ENCODE results near the gene MEF2C. TPM values are rescaled to one million over a fixed set of nuclear protein-coding genes. Genes with fewer than 3 reads are reported as not detected.

The MEF2C gene
- total RNA-seq, 3 donors from 2014 or later (not counting 1 experiment from before 2014, with no cell fraction given), result 9.2 to 22.0 (median 18.3) TPM

GRCh38 chr5:88778736-88779135 is 104.2 kb downstream of the MEF2C start:
- Mint-ChIP-seq H3K27me3 (ENCODE audit: low read depth in 2 of 2) (no peaks in the 10 kb centered on the region), H3K4me3 (no peak overlapping the region), H3K27ac (no peak overlapping the region), H3K4me1 (peaks cover 7 to 14% of the 10 kb centered on the region in 2 donors), H3K9me3 (no peaks in the 10 kb centered on the region), H3K36me3 (no peaks in the 10 kb centered on the region)
- Histone ChIP-seq H3K27ac (ENCODE audit: low read length) (no peak overlapping the region), H3K36me3 (ENCODE audit: control insufficient read depth, insufficient read depth, low read length) (no peaks in the 10 kb centered on the region), H3K4me1 (ENCODE audit: control insufficient read depth, insufficient read depth, low read length) (no peaks in the 10 kb centered on the region), H3K9me3 (ENCODE audit: control insufficient read depth, insufficient read depth, low read length) (no peaks in the 10 kb centered on the region), H3K4me3 (ENCODE audit: low read length) (no peak overlapping the region), H3K27me3 (ENCODE audit: control insufficient read depth, insufficient read depth, low read length) (no peaks in the 10 kb centered on the region)
- ATAC-seq (peak; percentile 56 to 68 (median 64)), DNase-seq (peak in 1 of 2 donors; percentile 17)
- 22% methylated on average over 2 of the region's 5 CpGs for WGBS (ENCODE audit: insufficient coverage)
- no peak for TF ChIP-seq CTCF (IDR thresholded peaks at IDR 0.05)
- intact Hi-C loops (cut with micrococcal nuclease), result no loop called here

DNA sequence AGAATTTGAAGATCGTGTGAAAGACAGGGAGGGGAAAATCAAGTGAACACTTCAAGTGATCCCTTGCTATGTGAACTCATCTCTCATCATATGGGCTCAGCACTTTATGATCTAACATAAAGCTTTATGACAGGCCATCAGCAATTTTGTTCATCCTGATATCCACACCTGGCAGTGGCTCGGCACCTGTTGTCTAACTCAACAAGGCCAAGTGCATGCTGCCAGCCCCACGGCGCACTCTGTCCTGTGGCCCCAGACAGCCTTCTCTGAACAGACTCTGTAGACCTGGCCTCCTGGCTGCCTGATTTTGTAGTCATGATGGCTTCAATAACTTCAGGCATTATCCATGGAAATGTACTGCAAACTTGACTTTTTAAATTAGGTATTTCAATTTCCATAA is 106.3 kb downstream of the MEF2C start:
- intact Hi-C loops (cut with micrococcal nuclease), result no loop called here
- Histone ChIP-seq H3K27me3 (ENCODE audit: control insufficient read depth, insufficient read depth, low read length) (no peaks in the 10 kb centered on the region), H3K36me3 (ENCODE audit: control insufficient read depth, insufficient read depth, low read length) (no peaks in the 10 kb centered on the region), H3K4me3 (ENCODE audit: low read length) (no peak overlapping the region), H3K4me1 (ENCODE audit: control insufficient read depth, insufficient read depth, low read length) (no peaks in the 10 kb centered on the region), H3K9me3 (ENCODE audit: control insufficient read depth, insufficient read depth, low read length) (no peaks in the 10 kb centered on the region), H3K27ac (ENCODE audit: low read length) (no peak overlapping the region)
- H3K27me3 Mint-ChIP-seq (ENCODE audit: low read depth in 2 of 2), result no peaks in the 10 kb centered on the region
- no peaks in the 10 kb centered on the region for H3K9me3 Mint-ChIP-seq
- ATAC-seq (no peak), DNase-seq (no peak)
- H3K4me3 Mint-ChIP-seq, result no peak overlapping the region
- no peak overlapping the region for H3K27ac Mint-ChIP-seq
- H3K36me3 Mint-ChIP-seq, result no peaks in the 10 kb centered on the region
- peaks cover 7 to 14% of the 10 kb centered on the region in 2 donors for H3K4me1 Mint-ChIP-seq
- no peak for TF ChIP-seq CTCF (IDR thresholded peaks at IDR 0.05)
- 96% methylated on average over 4 of the region's 4 CpGs for WGBS (ENCODE audit: insufficient coverage)

- Mint-ChIP-seq H3K4me3 (no peak overlapping the region), H3K27me3 (ENCODE audit: low read depth in 2 of 2) (no peaks in the 10 kb centered on the region), H3K9me3 (no peaks in the 10 kb centered on the region), H3K27ac (no peak overlapping the region), H3K4me1 (no peaks in the 10 kb centered on the region), H3K36me3 (no peaks in the 10 kb centered on the region)
- Histone ChIP-seq H3K27me3 (ENCODE audit: control insufficient read depth, insufficient read depth, low read length) (no peaks in the 10 kb centered on the region), H3K4me3 (ENCODE audit: low read length) (no peak overlapping the region), H3K4me1 (ENCODE audit: control insufficient read depth, insufficient read depth, low read length) (no peaks in the 10 kb centered on the region), H3K27ac (ENCODE audit: low read length) (no peak overlapping the region), H3K9me3 (ENCODE audit: control insufficient read depth, insufficient read depth, low read length) (no peaks in the 10 kb centered on the region), H3K36me3 (ENCODE audit: control insufficient read depth, insufficient read depth, low read length) (no peaks in the 10 kb centered on the region)
- WGBS (ENCODE audit: insufficient coverage), result 96% methylated on average over 4 of the region's 5 CpGs
- DNase-seq, result no peak
- intact Hi-C loops (cut with micrococcal nuclease), result no loop called here
- ATAC-seq, result no peak
- TF ChIP-seq CTCF (IDR thresholded peaks at IDR 0.05), result no peak
These were observed 110.2 kb downstream of the MEF2C start for GRCh38 chr5:88772831-88773230.

- Histone ChIP-seq H3K9me3 (ENCODE audit: control insufficient read depth, insufficient read depth, low read length) (no peaks in the 10 kb centered on the region), H3K36me3 (ENCODE audit: control insufficient read depth, insufficient read depth, low read length) (no peaks in the 10 kb centered on the region), H3K4me1 (ENCODE audit: control insufficient read depth, insufficient read depth, low read length) (no peaks in the 10 kb centered on the region), H3K4me3 (ENCODE audit: low read length) (no peak overlapping the region), H3K27me3 (ENCODE audit: control insufficient read depth, insufficient read depth, low read length) (no peaks in the 10 kb centered on the region), H3K27ac (ENCODE audit: low read length) (no peak overlapping the region)
- Mint-ChIP-seq H3K27me3 (ENCODE audit: low read depth in 2 of 2) (no peaks in the 10 kb centered on the region), H3K27ac (no peak overlapping the region), H3K4me3 (no peak overlapping the region), H3K36me3 (no peaks in the 10 kb centered on the region), H3K4me1 (no peaks in the 10 kb centered on the region), H3K9me3 (no peaks in the 10 kb centered on the region)
- DNase-seq (no peak), ATAC-seq (no peak)
- WGBS (ENCODE audit: insufficient coverage), result 87% methylated on average over 3 of the region's 3 CpGs
- no peak for TF ChIP-seq CTCF (IDR thresholded peaks at IDR 0.05)
- intact Hi-C loops (cut with micrococcal nuclease), result no loop called here
These were observed 110.9 kb downstream of the MEF2C start for GRCh38 chr5:88772047-88772446.

All from natural killer cell (primary cell).